Upper lobe of left lung (tissue), 4 donors: ENCODE measurements around the gene PTPRD.
A peak's percentile ranks its signal among the peaks of the same experiment; 100 is the strongest.

Experiments used
- POLR2AphosphoS5 ChIP-seq, 2 donors: sonication (generic); formaldehyde crosslinking; IDR thresholded peaks; one replicate each; pipeline ENCODE4 v1.5.1; 2017; ENCODE audit warnings: antibody characterized with exemption in 2 of 2
- TF ChIP-seq, protein P1 (sequence below), 6 experiments: fragments of 450-650 bp in 4 of 6; fragments of 200-600 bp in 2 of 6; sonication (generic) in 2 of 6; IDR thresholded peaks; one replicate each; pipeline ENCODE4 v1.5.1; 2016 to 2019; ENCODE audit warnings: antibody characterized with exemption in 6 of 6

DNA sequence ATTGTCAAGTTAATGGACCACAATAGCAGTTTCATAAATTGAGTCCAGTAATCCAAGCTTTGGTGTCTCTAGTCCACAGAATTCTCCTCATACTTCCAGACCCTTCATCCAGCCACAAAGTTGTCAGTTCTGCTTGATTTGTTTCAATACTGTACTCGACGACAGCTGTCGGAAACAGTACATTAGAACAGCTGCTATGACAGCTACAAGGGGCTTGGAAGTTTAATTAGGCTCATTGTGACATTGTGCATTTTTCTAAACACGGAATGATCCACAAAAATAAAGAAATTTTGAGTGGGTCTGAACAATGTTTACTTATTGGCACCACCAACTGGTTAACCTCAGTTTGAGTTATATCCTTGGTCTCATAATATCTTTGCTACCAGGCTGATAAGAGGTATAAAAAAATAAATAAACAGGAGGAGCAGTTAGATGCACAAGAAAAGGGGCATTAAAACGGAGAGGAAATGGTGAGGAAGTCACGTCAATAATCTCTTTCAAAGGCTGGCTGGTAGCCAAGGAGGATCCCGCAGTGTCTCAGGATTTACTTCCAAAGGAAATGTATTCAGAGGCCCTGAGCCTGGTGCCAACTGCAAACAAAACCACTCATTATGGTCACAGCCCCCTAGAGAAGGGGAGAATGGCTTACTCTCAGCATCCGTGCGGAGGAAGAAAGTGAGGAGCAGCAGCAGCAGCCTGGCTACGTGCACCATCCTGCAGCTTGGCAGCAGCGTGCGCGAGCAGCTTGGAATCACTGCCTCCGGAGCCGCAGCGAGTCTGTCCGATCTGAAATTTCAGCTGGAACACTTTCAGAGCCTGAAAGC, 1879.5 kb downstream of the PTPRD start:
- TF ChIP-seq, protein P1, sequence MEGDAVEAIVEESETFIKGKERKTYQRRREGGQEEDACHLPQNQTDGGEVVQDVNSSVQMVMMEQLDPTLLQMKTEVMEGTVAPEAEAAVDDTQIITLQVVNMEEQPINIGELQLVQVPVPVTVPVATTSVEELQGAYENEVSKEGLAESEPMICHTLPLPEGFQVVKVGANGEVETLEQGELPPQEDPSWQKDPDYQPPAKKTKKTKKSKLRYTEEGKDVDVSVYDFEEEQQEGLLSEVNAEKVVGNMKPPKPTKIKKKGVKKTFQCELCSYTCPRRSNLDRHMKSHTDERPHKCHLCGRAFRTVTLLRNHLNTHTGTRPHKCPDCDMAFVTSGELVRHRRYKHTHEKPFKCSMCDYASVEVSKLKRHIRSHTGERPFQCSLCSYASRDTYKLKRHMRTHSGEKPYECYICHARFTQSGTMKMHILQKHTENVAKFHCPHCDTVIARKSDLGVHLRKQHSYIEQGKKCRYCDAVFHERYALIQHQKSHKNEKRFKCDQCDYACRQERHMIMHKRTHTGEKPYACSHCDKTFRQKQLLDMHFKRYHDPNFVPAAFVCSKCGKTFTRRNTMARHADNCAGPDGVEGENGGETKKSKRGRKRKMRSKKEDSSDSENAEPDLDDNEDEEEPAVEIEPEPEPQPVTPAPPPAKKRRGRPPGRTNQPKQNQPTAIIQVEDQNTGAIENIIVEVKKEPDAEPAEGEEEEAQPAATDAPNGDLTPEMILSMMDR (IDR thresholded peaks at IDR 0.05), result no peak
- TF ChIP-seq POLR2AphosphoS5 (IDR thresholded peaks at IDR 0.05), result peak in 1 of 2 donors; percentile 15
